Gastrocnemius medialis (tissue), 4 donors: Measurements from ENCODE around the gene DTD1.

Experiments
- CTCF ChIP-seq, 5 experiments: fragments of 450-650 bp in 3 of 5; fragments of 200-600 bp in 2 of 5; sonication (generic) in 2 of 5; IDR thresholded peaks in 4 of 5; conservative IDR thresholded peaks in 1 of 5; 1 replicate in 4 of 5; 2 replicates in 1 of 5; pipeline ENCODE4 v1.5.1; 2016 to 2019; ENCODE audit warnings: antibody characterized with exemption in 5 of 5, mild to moderate bottlenecking in 3 of 5, moderate library complexity in 3 of 5
- POLR2A ChIP-seq, 2 donors: fragments of 450-650 bp; IDR thresholded peaks; one replicate each; pipeline ENCODE4 v1.6.1; 2017; ENCODE audit warnings: antibody characterized with exemption in 2 of 2, mild to moderate bottlenecking in 2 of 2, moderate library complexity in 2 of 2

DNA sequence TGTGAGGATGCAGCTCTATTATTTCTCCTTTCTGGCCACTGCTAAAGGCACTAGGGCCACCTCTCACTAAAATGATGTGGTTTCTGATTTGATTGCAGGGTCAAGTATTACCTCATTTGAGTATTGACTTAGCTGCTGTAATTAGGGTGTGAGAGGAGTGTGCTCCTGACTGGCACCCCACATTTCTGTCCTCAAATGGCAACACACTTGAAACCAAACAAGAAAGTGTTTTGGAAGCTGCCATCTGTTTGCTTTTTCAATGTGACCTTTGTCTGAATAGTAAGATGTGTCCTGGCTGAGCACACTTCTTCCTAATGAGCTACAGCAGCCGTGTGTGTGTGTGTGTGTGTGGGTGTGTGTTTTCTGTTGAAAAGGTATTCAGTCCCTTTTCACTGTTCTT, 162.9 kb downstream of the DTD1 start:
- TF ChIP-seq CTCF (IDR thresholded peaks at IDR 0.05 in 4 of 5, conservative IDR thresholded peaks at IDR 0.05 in 1 of 5), result no peak
- no peak for TF ChIP-seq POLR2A (IDR thresholded peaks at IDR 0.05)
